IPS DF 6.9 (cell line): ENCODE results near the gene CCT3.

Source experiments
- DNase-seq: peaks from one replicate; pipeline ENCODE4 v3.0.0-alpha.2; 2013; ENCODE audit warnings: low read depth, low spot score
- H3K27ac ChIP-seq: one replicate; pipeline ENCODE4 v1.5.1; 2013; ENCODE audit warnings: low read length, control low read depth
- H3K27me3 ChIP-seq: 2 replicates; pipeline ENCODE4 v1.6.1; 2013; ENCODE audit warnings: mild to moderate bottlenecking, low read length; ENCODE audit not compliant: control insufficient read depth, insufficient read depth
- H3K36me3 ChIP-seq: 2 replicates; pipeline ENCODE4 v1.6.1; 2013; ENCODE audit warnings: low read length; ENCODE audit not compliant: control insufficient read depth, insufficient read depth
- H3K4me1 ChIP-seq: 2 replicates; pipeline ENCODE4 v1.6.1; 2013; ENCODE audit warnings: low read length; ENCODE audit not compliant: control insufficient read depth, insufficient read depth
- H3K4me3 ChIP-seq: 2 replicates; pipeline ENCODE4 v1.5.1; 2013; ENCODE audit warnings: mild to moderate bottlenecking, low read length
- H3K9me3 ChIP-seq: 2 replicates; pipeline ENCODE4 v1.6.1; 2013; ENCODE audit warnings: low read length, inconsistent platforms; ENCODE audit not compliant: control insufficient read depth, insufficient read depth
- WGBS: extraction: QIAGEN DNeasy Blood & Tissue Kit; methylation state at CpG from one replicate; pipeline ENCODE4 v1.1.7; 2013; ENCODE audit warnings: mixed read lengths, missing lambda C conversion rate; ENCODE audit not compliant: insufficient read length, insufficient coverage; 5-methylcytosine and 5-hydroxymethylcytosine counted together

CCT3 gene

GRCh38 chr1:156368889-156369684 lies 31.0 kb upstream of the CCT3 start, which contains the start of gene RHBG:
TSS of gene RHBG (plus strand) at chr1:156369211. CDS start at chr1:156369250, 39 bp downstream.
- peaks cover 2% of the 10 kb centered on the region for H3K4me1 ChIP-seq
- H3K4me3 ChIP-seq: peak within 1 kb of the TSS; percentile 45; the same call in 1 of the 2 replicates
- DNase-seq: no peak
- WGBS: no CpG with 5 or more reads among the region's 48 CpGs
- H3K9me3 ChIP-seq: no peaks in the 10 kb centered on the region
- no peak within 1 kb of the TSS for H3K27ac ChIP-seq
- H3K36me3 ChIP-seq: no peaks in the 10 kb centered on the region
- no peaks in the 10 kb centered on the region; the same call in 1 of the 2 replicates for H3K27me3 ChIP-seq

- no CpG with 5 or more reads among the region's 7 CpGs for WGBS
- peaks cover 2% of the 10 kb centered on the region for H3K4me1 ChIP-seq
- H3K27me3 ChIP-seq: no peaks in the 10 kb centered on the region; the same call in 1 of the 2 replicates
- no peak for DNase-seq
- no peak overlapping the region for H3K4me3 ChIP-seq
- no peaks in the 10 kb centered on the region for H3K9me3 ChIP-seq
- no peaks in the 10 kb centered on the region for H3K36me3 ChIP-seq
- no peak overlapping the region for H3K27ac ChIP-seq
Measured at GRCh38 chr1:156368157-156368658, 30.1 kb upstream of the CCT3 start.

- Histone ChIP-seq H3K4me1 (peaks cover 2% of the 10 kb centered on the region), H3K27me3 (no peaks in the 10 kb centered on the region; the same call in 1 of the 2 replicates)
- WGBS: no CpG with 5 or more reads among the region's 9 CpGs
Measured at GRCh38 chr1:156367383-156368156, 29.5 kb upstream of the CCT3 start.

GRCh38 chr1:156366378-156367166 lies 28.5 kb upstream of the CCT3 start:
- no peak for DNase-seq
- Histone ChIP-seq H3K27me3 (no peaks in the 10 kb centered on the region; the same call in 1 of the 2 replicates), H3K4me1 (peaks cover 2% of the 10 kb centered on the region), H3K9me3 (no peaks in the 10 kb centered on the region), H3K27ac (no peak overlapping the region), H3K36me3 (no peaks in the 10 kb centered on the region), H3K4me3 (no peak overlapping the region)
- no CpG with 5 or more reads among the region's 5 CpGs for WGBS

More at GRCh38 chr1:156367383-156368156, 29.5 kb upstream of the CCT3 start:
- no peak for DNase-seq
- Histone ChIP-seq H3K36me3 (no peaks in the 10 kb centered on the region), H3K4me3 (no peak overlapping the region), H3K9me3 (no peaks in the 10 kb centered on the region), H3K27ac (no peak overlapping the region)

- Histone ChIP-seq H3K27ac (no peak overlapping the region), H3K9me3 (no peaks in the 10 kb centered on the region), H3K4me3 (no peak overlapping the region), H3K36me3 (no peaks in the 10 kb centered on the region), H3K27me3 (no peaks in the 10 kb centered on the region; the same call in 1 of the 2 replicates), H3K4me1 (peaks cover 2% of the 10 kb centered on the region)
- DNase-seq: no peak
Measured at GRCh38 chr1:156365754-156366153, 27.7 kb upstream of the CCT3 start.

GRCh38 chr1:156360534-156360933 lies 22.4 kb upstream of the CCT3 start:
- Histone ChIP-seq H3K4me3 (no peak overlapping the region), H3K27me3 (no peaks in the 10 kb centered on the region), H3K27ac (no peak overlapping the region), H3K4me1 (no peaks in the 10 kb centered on the region), H3K9me3 (no peaks in the 10 kb centered on the region), H3K36me3 (no peaks in the 10 kb centered on the region)
- DNase-seq: no peak
- WGBS: no CpG with 5 or more reads among the region's 11 CpGs

GRCh38 chr1:156359973-156360372 lies 21.9 kb upstream of the CCT3 start:
- H3K36me3 ChIP-seq: no peaks in the 10 kb centered on the region
- H3K4me1 ChIP-seq: no peaks in the 10 kb centered on the region
- WGBS: no CpG with 5 or more reads among the region's 6 CpGs
- no peak overlapping the region for H3K27ac ChIP-seq
- no peaks in the 10 kb centered on the region for H3K27me3 ChIP-seq
- no peak for DNase-seq
- H3K9me3 ChIP-seq: no peaks in the 10 kb centered on the region
- no peak overlapping the region for H3K4me3 ChIP-seq

GRCh38 chr1:156359249-156359648 lies 21.2 kb upstream of the CCT3 start:
- no peak overlapping the region for H3K4me3 ChIP-seq
- no peak for DNase-seq
- WGBS: no CpG with 5 or more reads among the region's 3 CpGs
- H3K27ac ChIP-seq: no peak overlapping the region
- no peaks in the 10 kb centered on the region for H3K27me3 ChIP-seq
- H3K36me3 ChIP-seq: no peaks in the 10 kb centered on the region
- no peaks in the 10 kb centered on the region for H3K9me3 ChIP-seq
- H3K4me1 ChIP-seq: no peaks in the 10 kb centered on the region

GRCh38 chr1:156358641-156359040 lies 20.5 kb upstream of the CCT3 start:
- DNase-seq: no peak
- WGBS: no CpG with 5 or more reads among the region's 1 CpG

GRCh38 chr1:156357977-156358376 lies 19.9 kb upstream of the CCT3 start:
- no CpG with 5 or more reads among the region's 2 CpGs for WGBS
- no peak overlapping the region for H3K4me3 ChIP-seq
- no peaks in the 10 kb centered on the region for H3K27me3 ChIP-seq
- no peaks in the 10 kb centered on the region for H3K4me1 ChIP-seq
- no peaks in the 10 kb centered on the region for H3K9me3 ChIP-seq
- no peak for DNase-seq
- no peak overlapping the region for H3K27ac ChIP-seq
- H3K36me3 ChIP-seq: no peaks in the 10 kb centered on the region

More at GRCh38 chr1:156358641-156359040, 20.5 kb upstream of the CCT3 start:
- no peaks in the 10 kb centered on the region for H3K27me3 ChIP-seq
- H3K27ac ChIP-seq: no peak overlapping the region
- H3K4me1 ChIP-seq: no peaks in the 10 kb centered on the region
- H3K4me3 ChIP-seq: no peak overlapping the region
- H3K36me3 ChIP-seq: no peaks in the 10 kb centered on the region
- H3K9me3 ChIP-seq: no peaks in the 10 kb centered on the region
